ENCODE measurements around the gene RNF125.
"Not testable (repeated sequence)": the region's sequence is repeated elsewhere in the genome, so short reads cannot be mapped to it uniquely, and the experiment has no call there.

The RNF125 gene

DNA sequence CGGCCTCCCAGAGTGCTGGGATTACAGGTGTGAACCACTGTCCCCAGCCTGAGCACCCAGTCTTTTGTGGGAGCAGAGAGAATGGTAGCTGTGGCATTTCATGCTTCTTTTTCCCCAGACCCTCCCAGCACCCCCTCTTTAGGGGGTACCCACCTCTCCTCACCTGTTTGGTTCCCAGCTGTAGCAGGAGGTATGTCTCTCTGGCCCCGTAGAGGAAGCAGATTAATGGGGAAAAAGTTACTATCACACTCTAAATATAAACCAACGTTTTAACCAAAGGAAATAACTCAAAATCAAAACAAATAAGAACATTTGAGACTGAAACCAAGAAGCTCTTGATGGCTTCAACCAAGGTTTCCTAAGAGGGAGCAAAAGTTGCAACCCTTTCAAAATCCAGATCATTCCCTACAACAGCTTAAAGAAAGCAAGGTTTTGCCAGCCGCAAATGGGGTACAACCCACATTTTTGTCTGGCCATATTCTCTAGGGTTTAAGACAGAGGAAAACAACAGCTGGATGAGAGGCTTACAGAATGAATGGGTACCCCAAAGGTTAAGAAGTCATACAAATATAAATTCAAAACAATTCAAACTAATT is 8.0 kb downstream of the RNF125 start:
- DNase-seq = no peak

DNA sequence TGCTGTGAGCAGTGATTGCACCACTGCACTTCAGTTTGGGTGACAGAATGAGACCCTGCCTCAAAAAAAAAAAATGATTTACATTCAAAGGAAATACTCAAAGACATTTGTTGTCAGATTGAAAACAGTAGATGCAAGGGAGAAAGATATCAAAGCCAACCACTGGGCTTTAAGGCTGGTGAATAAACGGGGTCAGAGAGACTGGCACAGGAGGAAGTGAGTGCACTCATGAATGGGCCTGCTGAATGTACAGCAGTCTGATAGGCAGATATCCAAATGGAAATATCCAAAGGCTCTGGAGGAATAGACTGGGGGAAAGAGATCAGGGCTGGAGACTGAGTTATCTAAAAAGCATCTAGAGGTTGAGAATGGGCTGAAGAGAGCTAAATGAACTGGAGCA is 10.9 kb downstream of the RNF125 start:
- no peak for DNase-seq

DNA sequence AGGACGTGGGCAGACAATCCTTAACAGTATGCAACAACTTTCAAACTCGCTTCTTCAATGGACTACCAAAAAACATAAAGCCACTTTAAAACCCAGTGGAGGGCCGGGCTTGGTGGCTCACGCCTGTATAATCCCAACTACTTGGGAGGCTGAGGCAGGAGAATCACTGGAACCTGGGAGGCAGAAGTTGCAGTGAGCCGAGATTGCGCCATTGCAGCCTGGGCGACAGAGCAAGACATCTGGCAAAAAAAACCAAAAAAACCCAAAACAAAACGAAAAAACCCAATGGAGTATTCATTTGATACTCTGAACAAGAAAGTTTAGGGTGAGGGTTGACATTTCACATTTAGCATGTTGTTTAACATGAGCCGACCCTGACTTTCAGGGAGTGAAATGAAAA is 14.0 kb downstream of the RNF125 start:
- DNase-seq = no peak

DNA sequence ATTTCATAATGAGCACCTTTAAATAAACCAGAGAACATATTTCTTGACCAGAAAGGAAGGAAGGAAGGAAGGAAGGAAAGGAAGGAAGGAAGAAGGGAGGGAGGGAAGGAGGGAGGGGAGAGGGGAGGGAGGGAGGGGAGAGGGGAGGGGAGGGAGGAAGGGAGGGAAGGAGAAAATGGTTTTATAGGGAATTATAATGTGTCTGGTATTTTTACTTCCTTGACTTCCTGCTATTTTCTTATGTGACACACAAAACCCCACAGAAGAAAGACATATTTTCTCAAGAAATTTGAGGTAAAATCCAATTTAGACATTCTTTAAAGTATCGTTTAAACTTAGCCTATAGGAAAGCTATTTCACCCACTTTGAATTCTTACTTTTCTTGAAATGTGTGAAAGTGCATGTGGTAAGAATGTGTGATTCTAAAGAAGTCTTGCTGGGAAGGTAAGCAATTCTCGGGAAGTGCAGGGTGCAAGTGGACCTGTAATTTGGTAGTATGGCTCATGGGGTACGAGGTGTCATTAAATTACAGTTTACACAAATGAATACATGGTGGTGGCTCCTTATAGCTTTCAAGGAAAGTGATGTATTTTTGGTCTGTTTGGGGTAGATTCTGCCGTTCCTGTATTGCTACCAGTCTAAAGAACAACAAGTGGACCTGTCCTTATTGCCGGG is 18.0 kb downstream of the RNF125 start:
- no peak for DNase-seq

DNA sequence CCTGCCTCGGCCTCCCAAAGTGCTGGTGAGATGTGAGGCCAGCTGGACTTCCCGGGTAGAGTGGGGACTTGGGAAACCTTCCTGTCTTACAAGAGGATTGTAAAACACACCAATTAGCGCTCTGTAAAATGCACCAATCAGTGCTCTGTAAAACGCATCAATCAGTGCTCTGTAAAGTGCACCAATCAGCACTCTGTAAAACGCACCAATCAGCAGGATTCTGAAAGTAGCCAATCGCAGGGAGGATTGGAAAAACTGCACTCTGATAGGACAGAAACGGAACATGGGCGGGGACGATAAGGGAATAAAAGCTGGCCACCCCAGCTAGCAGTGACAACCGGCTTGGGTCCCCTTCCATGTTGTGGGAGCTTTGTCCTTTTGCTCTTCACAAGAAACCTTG is 19.0 kb downstream of the RNF125 start:
- DNase-seq = no peak

DNA sequence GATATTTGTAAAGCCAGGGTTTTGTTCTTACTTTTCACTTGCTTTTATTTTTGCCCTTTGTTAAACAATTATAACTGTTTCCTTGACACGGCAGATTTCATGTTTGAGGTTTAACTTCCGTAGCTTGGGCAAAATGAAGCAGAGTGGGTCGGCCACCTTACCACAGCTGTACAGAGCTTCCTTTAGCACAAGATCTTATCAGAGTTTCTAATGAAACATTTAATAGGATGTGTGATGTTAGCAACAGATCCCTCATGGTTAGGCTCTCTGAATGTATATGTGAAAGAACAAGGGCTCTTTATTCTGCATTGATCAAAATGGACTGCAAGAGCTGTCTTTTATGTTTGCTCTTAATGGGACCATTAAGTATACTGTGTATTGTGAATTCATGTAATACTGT is 22.3 kb downstream of the RNF125 start:
- peak in 3 of 6 experiments; percentile 40 to 61 (median 52) for DNase-seq

DNA sequence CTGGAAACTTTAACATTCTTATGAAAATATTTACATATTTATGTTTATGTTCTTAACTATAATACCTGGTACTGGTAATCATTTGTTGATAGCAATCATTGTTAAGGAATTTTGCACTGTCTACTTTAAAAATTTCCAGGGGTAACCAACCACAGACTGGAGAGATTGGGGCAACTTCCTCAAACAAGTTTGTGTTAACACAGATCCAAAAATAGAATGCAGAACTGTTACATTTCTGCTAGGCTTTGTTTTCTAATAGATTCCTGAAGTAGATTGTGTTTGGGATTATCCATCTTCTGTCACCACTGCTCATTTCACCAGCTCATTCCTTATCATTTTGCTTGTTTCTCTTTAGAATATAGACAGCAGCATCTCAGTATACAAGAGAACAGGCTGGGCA is 23.7 kb downstream of the RNF125 start:
- no peak for DNase-seq

DNA sequence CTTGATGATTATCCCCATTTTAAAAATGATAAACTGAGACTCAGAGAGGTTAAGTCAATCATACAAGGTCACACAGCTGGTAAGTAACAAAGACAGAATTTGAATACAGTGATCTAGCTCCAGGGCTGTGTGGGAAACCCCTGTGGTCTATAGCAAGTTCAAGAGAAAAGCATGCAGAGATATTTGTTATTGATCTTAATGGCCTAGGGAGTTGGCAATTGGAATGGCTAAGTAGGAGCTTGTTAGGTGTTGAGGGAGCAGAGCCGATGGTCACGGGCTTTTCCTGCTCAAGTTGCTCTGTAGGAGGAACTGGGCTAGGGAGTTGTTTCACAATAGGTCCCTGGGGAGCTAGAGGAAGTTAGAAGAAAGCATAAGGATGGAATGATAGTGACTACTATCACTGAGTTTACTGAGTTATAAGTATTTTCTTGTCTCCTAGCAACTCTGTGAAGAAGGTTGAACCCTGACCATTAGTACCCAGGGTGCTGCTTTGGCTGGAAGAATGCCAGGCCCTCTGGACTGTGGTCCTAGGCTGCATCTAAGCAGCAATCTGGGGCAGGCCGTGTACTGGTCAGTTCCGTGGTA is 30.0 kb downstream of the RNF125 start:
- no peak for DNase-seq

DNA sequence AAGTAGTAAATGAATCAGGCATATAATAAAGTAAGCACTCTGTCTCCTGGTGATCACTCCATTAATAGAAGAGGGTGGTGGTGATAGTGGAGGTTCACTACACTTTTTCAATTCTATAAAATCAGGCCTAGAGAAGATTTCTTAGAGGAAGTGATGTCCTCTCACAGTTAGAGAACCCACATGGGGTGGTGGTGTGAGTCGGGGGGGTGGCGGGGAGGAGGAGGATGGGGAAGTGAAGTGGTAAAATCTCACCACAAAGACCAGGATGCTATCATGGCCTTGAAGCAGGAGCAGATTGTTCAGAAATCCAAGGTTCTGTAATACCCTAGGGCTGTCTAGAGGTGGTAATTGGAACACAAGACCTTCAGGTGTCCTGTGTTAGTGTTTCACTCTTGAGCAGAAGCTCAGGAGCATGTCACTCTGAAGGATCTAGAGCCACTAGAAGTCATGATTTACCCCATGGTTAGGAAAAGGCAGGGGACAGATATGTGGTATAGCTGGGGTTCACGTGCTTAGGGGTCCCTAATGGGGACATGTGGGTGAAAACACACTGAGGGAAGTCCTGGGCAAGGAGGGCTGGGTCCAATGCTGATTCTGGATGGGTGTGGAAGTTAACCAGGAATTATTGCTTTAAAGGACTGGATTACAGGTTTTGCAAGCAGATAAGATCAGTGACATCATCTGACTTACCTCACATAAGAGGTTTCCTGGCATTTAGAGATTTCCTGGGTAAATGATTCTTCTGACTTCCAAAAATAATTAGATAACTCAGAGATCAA is 31.0 kb downstream of the RNF125 start:
- DNase-seq = peak in 3 of 6 experiments; percentile 7 to 15 (median 11)

DNA sequence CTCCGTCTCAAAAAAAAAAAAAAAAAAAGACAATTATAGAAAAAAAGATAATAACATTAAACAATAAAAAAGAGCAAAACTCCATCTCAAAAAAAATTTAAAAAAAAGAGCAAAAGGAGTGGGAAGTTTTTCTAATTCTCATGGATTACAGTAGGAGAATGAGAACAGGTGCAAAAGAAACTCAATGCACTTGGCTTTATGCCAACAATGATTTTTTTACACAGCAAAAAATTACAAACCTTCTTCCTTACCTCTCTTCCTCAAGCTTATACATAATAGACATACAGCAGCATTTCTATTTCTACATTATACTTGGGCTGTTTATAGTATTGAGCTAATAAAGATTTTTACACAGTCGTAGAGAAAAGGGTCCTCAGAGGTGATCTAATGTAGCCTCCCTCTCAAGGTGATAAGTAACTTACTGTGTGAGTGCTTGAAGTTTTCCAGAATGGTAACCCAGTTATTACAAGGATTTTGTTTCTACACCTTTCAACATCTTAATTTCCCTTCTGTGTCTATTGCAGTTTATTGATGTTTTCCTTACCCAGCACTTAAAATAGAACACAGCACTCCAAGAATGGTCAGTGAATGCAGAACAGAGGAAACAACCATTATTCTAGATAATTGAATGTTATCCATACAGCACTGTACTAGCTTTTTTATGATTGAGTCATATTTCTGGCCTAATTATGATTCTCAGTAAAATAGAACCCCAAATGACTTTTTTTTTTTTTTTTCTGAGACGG is 38.2 kb downstream of the RNF125 start:
- peak in 1 of 6 experiments; percentile 16 for DNase-seq

DNA sequence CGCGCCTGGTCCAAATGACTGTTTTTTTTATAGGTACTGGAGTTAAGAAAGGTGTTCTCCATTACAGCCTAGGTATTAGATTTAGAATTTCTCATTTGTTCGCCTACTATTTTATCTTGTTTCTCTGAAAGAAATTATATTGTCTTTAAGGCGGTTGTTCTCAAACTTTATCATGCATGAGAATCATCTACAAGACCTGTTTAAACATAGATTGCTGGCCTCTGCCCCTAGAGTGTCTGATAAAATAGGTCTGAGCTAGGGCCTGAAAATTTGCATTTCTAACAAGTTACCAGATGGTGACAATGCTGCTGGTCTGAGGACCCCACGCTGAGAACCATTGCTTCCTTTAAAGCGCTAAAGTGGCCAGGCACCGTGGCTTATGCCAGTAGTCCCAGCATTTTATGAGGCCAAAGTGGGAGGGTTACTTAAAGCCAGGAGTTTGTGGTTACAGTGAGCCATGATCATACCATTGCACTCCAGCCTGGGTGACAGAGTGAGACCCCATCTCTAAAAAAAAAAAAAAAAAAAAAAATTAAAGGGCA is 39.1 kb downstream of the RNF125 start:
- DNase-seq = no peak

DNA sequence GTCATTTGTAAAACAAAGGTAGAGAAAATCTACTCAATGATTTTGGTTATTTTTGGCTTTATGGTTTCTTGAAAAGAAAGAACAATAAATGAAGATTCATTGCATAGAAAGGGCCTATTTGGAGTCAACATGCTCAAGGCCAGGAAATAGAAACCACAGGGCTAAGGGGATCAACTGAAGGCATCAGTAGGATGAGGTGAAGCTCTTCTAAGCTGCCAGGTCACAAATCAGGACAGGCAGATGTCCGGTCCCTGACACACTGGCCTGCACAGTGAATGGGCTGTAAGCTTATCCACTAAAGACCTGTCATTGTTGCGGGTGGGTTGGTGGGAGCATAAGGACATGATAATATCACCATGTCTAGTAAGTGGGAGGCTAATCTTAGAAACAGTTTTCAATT is 41.4 kb downstream of the RNF125 start:
- no peak for DNase-seq

DNA sequence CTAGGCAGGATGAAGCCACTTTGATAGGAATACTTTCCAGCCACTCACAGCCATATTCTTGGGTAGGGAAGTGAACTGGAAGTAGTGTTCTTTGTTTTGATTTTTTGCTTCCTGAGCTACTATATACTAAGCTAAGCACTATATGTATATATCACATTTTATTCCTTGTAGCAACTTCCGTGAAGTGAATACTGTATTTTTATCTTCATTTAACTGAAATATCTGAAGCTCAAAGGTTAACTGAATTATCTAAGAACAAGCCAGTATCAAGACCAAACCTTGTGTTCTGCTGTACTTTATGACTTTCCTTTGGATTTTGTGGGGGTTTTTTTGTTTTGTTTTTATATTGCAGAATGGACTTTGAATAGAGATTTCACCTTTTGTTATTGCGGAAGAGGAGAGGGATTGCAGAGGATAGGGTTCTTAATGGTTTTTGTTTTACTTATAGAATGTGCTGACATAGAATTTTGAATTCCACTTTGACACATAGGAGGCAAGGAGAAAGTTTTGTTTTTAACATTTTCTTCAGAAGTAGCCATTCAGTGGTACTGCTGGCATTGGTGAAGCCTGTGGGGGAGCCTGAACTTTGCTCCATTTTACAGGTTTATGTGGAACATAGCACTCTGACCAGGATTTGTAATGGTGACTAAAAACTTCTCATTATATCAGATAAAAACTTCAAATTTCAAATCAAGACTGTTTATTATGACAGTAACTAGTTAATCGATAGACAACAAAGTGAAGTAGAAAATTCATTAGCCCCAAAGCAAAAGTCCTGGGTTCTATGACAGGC is 48.9 kb downstream of the RNF125 start:
- no peak for DNase-seq

DNA sequence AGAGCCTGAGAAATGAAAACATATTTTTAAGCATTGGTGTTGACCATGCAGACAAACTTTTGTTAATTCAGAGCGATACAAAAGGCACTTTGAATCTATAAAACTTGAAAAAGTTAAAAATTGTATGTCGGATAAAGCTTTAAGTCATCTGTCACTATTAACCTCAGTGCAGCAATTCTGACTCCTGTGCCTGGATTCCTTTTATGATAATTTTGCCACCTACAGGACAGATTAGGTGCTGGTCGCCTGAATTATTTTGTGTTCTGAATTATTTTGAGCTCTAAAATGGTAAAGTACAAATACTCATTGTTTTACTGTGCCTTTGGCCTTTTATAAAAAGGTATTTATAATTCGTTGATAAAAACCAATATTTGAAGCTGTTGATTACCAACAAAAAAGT is 53.7 kb downstream of the RNF125 start:
- peak in 3 of 6 experiments; percentile 23 to 46 (median 24) for DNase-seq

DNA sequence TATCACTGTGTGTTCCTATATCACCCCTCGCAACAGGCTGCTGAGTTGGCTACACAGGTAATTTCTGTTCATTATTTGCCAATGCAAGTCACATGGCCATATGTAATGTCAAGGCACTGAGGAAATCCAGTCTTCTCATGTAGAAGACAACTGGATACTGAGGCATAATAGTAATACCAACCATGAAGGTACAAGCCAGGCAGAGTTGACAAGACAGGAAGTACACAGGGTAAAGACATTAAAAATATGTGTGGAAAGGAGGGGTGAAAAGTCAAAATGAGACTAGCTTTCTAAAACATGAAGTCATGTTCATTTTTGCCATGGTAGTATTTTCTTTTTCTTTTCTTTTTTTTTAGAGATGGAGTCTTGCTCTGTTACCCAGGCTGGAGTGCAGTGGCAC is 55.6 kb downstream of the RNF125 start:
- no peak for DNase-seq

DNA sequence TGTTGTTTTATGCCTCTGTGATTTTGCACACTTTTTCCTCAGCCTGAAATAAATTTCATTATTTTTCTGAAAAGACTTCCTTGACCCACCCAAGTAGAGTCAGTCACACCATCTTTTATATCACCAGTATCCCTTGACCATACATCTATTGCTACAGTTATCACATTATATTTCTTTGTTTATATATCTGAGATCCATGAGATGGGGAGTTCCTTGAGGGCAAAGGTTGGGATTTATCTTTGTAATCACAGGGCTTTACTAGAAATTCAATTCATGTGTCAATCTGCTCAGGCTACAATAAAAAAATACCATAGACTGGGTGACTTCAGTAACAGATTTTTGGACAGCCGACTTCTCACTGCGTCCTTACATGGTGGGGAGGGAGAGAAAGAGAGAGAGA is 60.2 kb downstream of the RNF125 start:
- no peak for DNase-seq

DNA sequence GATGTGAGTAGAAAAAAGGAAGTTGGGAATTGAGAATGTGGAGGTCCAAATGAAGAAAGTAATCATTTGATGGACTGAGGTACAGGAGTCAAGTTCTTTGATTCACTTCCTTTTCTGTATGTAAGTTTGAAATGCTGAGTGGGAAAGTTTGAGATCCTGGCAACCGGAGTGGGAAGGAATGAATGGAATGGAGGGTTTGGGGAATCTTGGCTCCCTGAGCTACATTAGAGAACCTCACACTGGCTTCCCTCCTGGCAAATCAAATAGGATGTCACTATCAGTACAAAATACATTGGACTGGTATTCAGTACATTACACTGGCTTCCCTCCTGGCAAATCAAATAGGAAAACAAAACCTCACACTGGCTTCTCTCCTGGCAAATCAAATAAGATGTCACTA is 63.3 kb downstream of the RNF125 start:
- no peak for DNase-seq

DNA sequence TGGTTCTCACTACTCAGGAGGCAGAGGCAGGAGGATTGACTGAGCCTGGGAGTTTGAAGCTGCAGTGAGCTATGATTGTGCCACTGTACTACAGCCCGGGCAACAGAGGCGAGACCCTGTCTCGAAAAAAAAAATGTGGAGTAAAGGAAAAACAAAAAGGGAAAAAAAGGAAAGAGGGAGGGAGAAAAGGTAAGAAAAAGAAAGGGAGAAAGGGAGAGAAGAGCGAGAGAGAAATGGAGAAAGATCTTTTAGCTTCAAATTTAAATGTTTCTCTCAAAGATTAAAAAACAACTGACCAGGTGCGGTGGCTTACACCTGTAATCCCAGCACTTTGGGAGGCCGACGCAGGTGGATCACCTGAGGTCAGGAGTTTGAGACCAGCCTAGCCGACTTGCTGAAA is 65.2 kb downstream of the RNF125 start:
- no peak for DNase-seq

DNA sequence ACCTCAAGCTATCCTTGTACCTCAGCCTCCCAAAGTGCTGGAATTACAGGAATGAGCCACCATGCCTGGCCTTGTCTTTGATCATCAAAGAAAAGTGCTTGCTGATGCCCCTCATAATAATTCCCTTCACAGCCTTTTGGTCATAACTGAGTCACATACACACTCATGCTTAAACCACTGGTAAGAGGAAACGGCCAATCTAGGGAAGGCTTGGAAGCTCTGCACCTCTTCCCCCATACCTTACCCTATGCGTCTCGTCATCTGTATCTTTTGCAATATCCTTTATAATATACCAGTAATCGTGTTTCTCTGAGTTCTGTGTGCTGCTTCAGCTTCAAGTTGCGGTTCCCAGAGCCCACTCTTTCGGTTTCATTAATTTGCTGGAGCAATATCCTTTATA is 68.3 kb downstream of the RNF125 start:
- DNase-seq = no peak

DNA sequence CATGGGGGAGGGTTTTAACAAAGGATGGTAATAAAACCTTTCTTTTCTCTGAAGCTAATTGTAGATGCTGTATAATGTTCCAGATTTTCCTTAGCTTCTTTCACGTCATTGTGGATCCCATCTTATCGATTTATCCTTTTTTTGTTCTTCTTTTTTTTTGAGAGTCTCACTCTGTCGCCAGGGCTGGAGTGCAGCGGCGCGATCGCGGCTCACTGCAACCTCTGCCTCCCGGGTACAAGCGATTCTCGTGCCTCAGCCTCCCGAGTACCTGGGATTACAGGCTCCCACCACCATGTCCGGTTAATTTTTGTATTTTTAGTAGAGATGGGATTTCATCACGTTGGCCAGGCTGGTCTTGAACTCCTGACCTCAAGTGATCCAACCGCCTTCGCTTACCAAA is 72.2 kb downstream of the RNF125 start:
- not testable (repeated sequence) for DNase-seq

DNA sequence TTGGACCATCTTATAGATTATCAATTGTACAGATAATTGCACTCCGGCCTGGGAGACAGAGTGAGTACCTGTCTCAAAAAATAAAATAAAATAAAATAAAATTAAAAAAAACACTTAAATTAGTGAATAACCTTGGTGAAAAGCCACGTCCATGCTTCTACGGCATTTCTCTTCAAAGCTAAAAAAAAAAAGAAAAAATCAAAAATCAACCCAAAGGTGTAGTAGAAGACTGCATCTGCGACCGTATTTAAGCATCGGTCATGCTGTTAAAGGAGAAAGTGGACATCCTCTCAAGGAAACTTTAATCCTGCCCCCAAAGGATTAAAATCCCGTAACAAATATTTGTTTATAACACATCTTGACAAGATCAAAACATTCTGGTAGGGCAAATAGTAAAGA is 72.7 kb downstream of the RNF125 start:
- no peak for DNase-seq
